HCT116 (cell line): ENCODE results near the gene PLCL2. TPM values are rescaled to one million over a fixed set of nuclear protein-coding genes. Genes with fewer than 3 reads are reported as not detected.

ENCODE experiments used
- ATAC-seq: fragments of 200-7000 bp; cut with Tn5 transposase; 2 replicates; pipeline ENCODE4 v1.9.1; 2020; ENCODE audit warnings: mild to moderate bottlenecking, moderate library complexity
- BruUV-seq: library from RNA; stranded (reverse); fragments of 400-500 nt; replicated peaks from 2 replicates; lab custom pipeline; 2021; lab: Mats Ljungman, UMichigan
- CTCF ChIA-PET: fragments of 300-600 bp; sonication (Branson Sonifier 250); formaldehyde crosslinking; loops from one replicate; lab custom pipeline; 2021; ENCODE audit warnings: antibody characterized with exemption; lab: Charles Lee
- POLR2A ChIA-PET: fragments of 300-600, 350-600 bp; sonication (Branson Sonifier 250); formaldehyde crosslinking; loops from one replicate; lab custom pipeline; 2021; ENCODE audit warnings: antibody characterized with exemption; lab: Charles Lee
- RAD21 ChIA-PET, 2 experiments: fragments of 300-600 bp; sonication (Branson Sonifier 250); formaldehyde crosslinking; loops; one replicate each; lab custom pipeline; 2023; ENCODE audit warnings: low total read pairs in 2 of 2; ENCODE audit not compliant: uncharacterized antibody in 2 of 2, unreplicated experiment in 2 of 2, low non-redundant PET in 1 of 2; lab: Charles Lee
- DNase-seq: peaks from one replicate; pipeline ENCODE4 v3.0.0-alpha.2; 2010; ENCODE audit warnings: low read depth, low spot score
- H2AFZ ChIP-seq: fragments of 200-600 bp; shearing (Covaris generic), sonication (generic); 2 replicates; pipeline ENCODE4 v1.6.1; 2017; ENCODE audit warnings: low read depth, mixed run types, mixed read lengths, antibody characterized with exemption, low read length; ENCODE audit not compliant: poor library complexity, severe bottlenecking
- H3K27ac ChIP-seq: 2 replicates; pipeline ENCODE4 v1.5.1; 2012; ENCODE audit warnings: low read depth, low read length
- H3K27me3 ChIP-seq: fragments of 200-600 bp; sonication (generic); 2 replicates; pipeline ENCODE4 v1.6.1; 2016; ENCODE audit warnings: mixed run types, low read length, mixed read lengths; ENCODE audit not compliant: insufficient read depth
- H3K36me3 ChIP-seq, 2 experiments: fragments of 200-500 bp in 1 of 2; fragments of 200-600 bp in 1 of 2; sonication (Bioruptor generic) in 1 of 2; sonication (generic) in 1 of 2; 2 replicates each; pipeline versions ENCODE4 v1.5.1 to v1.6.1; 2014 to 2016; ENCODE audit warnings: low read length in 2 of 2, inconsistent platforms in 1 of 2, mixed read lengths in 1 of 2, mixed run types in 1 of 2; ENCODE audit not compliant: insufficient read depth in 2 of 2, control insufficient read depth in 1 of 2
- H3K4me1 ChIP-seq, 2 experiments: fragments of 200-600 bp in 1 of 2; sonication (generic) in 1 of 2; 2 replicates each; pipeline versions ENCODE4 v1.5.1 to v1.6.1; 2012 to 2017; ENCODE audit warnings: low read length in 2 of 2, inconsistent platforms in 1 of 2, mild to moderate bottlenecking in 1 of 2, mixed read lengths in 1 of 2, mixed run types in 1 of 2, moderate library complexity in 1 of 2; ENCODE audit not compliant: insufficient read depth in 2 of 2, control insufficient read depth in 1 of 2
- H3K4me2 ChIP-seq: fragments of 200-600 bp; sonication (generic); 2 replicates; pipeline ENCODE4 v1.6.1; 2017; ENCODE audit warnings: mixed run types, low read length, mixed read lengths
- H3K4me3 ChIP-seq, 2 experiments: fragments of 200-600 bp in 1 of 2; sonication (generic) in 1 of 2; replicated peaks in 1 of 2; 2 replicates each; pipeline ENCODE4 v1.5.1; 2011 to 2016; ENCODE audit warnings: low read length in 2 of 2, control low read depth in 1 of 2, low read depth in 1 of 2, mild to moderate bottlenecking in 1 of 2, mixed read lengths in 1 of 2, mixed run types in 1 of 2
- H3K79me2 ChIP-seq: fragments of 200-600 bp; sonication (generic); 2 replicates; pipeline ENCODE4 v1.6.1; 2017; ENCODE audit warnings: mild to moderate bottlenecking, mixed run types, low read length, moderate library complexity, mixed read lengths; ENCODE audit not compliant: insufficient read depth
- H3K9ac ChIP-seq: fragments of 200-600 bp; sonication (generic); 2 replicates; pipeline ENCODE4 v1.6.1; 2016; ENCODE audit warnings: low read length, mixed read lengths
- H3K9me2 ChIP-seq: fragments of 200-600 bp; sonication (generic), shearing (Covaris generic); 2 replicates; pipeline ENCODE4 v1.6.1; 2017; ENCODE audit warnings: mixed run types, mild to moderate bottlenecking, moderate library complexity; ENCODE audit not compliant: insufficient read depth
- H3K9me3 ChIP-seq, 2 experiments: fragments of 200-500 bp in 1 of 2; fragments of 200-600 bp in 1 of 2; sonication (Bioruptor generic) in 1 of 2; sonication (generic) in 1 of 2; 2 replicates each; pipeline ENCODE4 v1.6.1; 2014 to 2017; ENCODE audit warnings: low read length in 2 of 2, mixed read lengths in 2 of 2, inconsistent platforms in 1 of 2, low read depth in 1 of 2, mild to moderate bottlenecking in 1 of 2, mixed run types in 1 of 2, moderate library complexity in 1 of 2; ENCODE audit not compliant: control insufficient read depth in 1 of 2, insufficient read depth in 1 of 2
- H4K20me1 ChIP-seq: fragments of 200-600 bp; sonication (generic), shearing (Covaris generic); 2 replicates; pipeline ENCODE4 v1.6.1; 2017; ENCODE audit warnings: mixed run types, mild to moderate bottlenecking, moderate library complexity; ENCODE audit not compliant: insufficient read depth
- FOSL1 ChIP-seq: IDR thresholded peaks from 2 replicates; pipeline ENCODE4 v1.6.1; 2012; ENCODE audit warnings: low read depth
- JUND ChIP-seq: IDR thresholded peaks from 2 replicates; pipeline ENCODE4 v1.6.1; 2012
- ZBTB33 ChIP-seq: IDR thresholded peaks from 2 replicates; pipeline ENCODE4 v1.6.1; 2011; ENCODE audit warnings: mild to moderate bottlenecking, low read length, moderate library complexity; ENCODE audit not compliant: insufficient replicate concordance; ENCODE audit errors: extremely low read depth
- intact Hi-C: fragments of 100-400 bp; cut with micrococcal nuclease; formaldehyde crosslinking; loops from 2 replicates; pipeline ENCODE4 v1.10.0; 2022
- total RNA-seq: library from RNA; stranded (reverse); gene quantifications from one replicate; pipeline ENCODE4 v1.2.1, GENCODE V29; 2021; ENCODE audit not compliant: unreplicated experiment

The PLCL2 gene
- total RNA-seq, 1 experiment from 2014 or later: 2.2 TPM

- ChIA-PET CTCF (no interaction called here), POLR2A (no interaction called here), RAD21 (no interaction called here)
- Histone ChIP-seq H3K9me3 (no peaks in the 10 kb centered on the region), H4K20me1 (no peaks in the 10 kb centered on the region), H3K4me1 (peaks cover 0 to 5% of the 10 kb centered on the region in 2 experiments; a peak in 1 of 4 replicates), H3K36me3 (no peaks in the 10 kb centered on the region), H3K4me3 (no peak overlapping the region), H2AFZ (no peak overlapping the region)
- BruUV-seq: no TSS peak
- intact Hi-C loops: no loop called here
- no peak for ATAC-seq
- no peak for TF ChIP-seq JUND
- TF ChIP-seq, all 23 proteins: peak for 0
- no peaks in the 10 kb centered on the region for H3K79me2 ChIP-seq
- H3K27ac ChIP-seq: no peak overlapping the region
- DNase-seq: no peak
- no peak overlapping the region for H3K9ac ChIP-seq
- H3K4me2 ChIP-seq: no peak overlapping the region
- no peaks in the 10 kb centered on the region for H3K9me2 ChIP-seq
- H3K27me3 ChIP-seq: no peaks in the 10 kb centered on the region
Observed at GRCh38 chr3:17065315-17065714, 180.6 kb downstream of the PLCL2 start.

- no peaks in the 10 kb centered on the region for H3K79me2 ChIP-seq
- H3K9me2 ChIP-seq: no peaks in the 10 kb centered on the region
- no peaks in the 10 kb centered on the region for H3K27me3 ChIP-seq
- H3K9me3 ChIP-seq: no peaks in the 10 kb centered on the region
- H2AFZ ChIP-seq: no peak overlapping the region
- ATAC-seq: no peak
- H3K4me2 ChIP-seq: no peak overlapping the region
- DNase-seq: no peak
- H3K9ac ChIP-seq: no peak overlapping the region
- no peak overlapping the region for H3K4me3 ChIP-seq
- CTCF ChIA-PET: no interaction called here
- no peaks in the 10 kb centered on the region for H3K36me3 ChIP-seq
- intact Hi-C loops: no loop called here
- TF ChIP-seq FOSL1 (no peak), ZBTB33 (no peak)
- RAD21 ChIA-PET: no interaction called here
- H3K4me1 ChIP-seq: peaks cover 2 to 10% of the 10 kb centered on the region in 2 experiments; a peak in 3 of 4 replicates
- no TSS peak for BruUV-seq
- POLR2A ChIA-PET: no interaction called here
- H3K27ac ChIP-seq: no peak overlapping the region
- no peaks in the 10 kb centered on the region for H4K20me1 ChIP-seq
Observed at GRCh38 chr3:17065881-17066280, 181.1 kb downstream of the PLCL2 start.
